IMR-90 (cell line): Measurements from ENCODE around the gene VPS35. TPM values are rescaled to one million over a fixed set of nuclear protein-coding genes. Genes with fewer than 3 reads are reported as not detected.

Experiments used
- ATAC-seq: fragments of 200-7000 bp; cut with Tn5 transposase; 2 replicates; pipeline ENCODE4 v1.9.1; 2020; ENCODE audit warnings: low read depth, mild to moderate bottlenecking, moderate library complexity
- BruUV-seq: library from RNA; stranded (reverse); fragments of 400-500 nt; replicated peaks from 2 replicates; lab custom pipeline; 2021; lab: Mats Ljungman, UMichigan
- CTCF ChIA-PET: fragments of 300-600 bp; formaldehyde crosslinking; extraction: SDS; loops from one replicate; lab custom pipeline; 2021; ENCODE audit warnings: antibody characterized with exemption; lab: Yijun Ruan, JAX
- POLR2A ChIA-PET: fragments of 300-600 bp; sonication (Branson Sonifier 250); formaldehyde crosslinking; loops from one replicate; lab custom pipeline; 2022; ENCODE audit warnings: antibody characterized with exemption; ENCODE audit not compliant: unreplicated experiment; lab: Charles Lee
- DNase-seq: peaks from one replicate; pipeline ENCODE4 v3.0.0; 2013
- H2AFZ ChIP-seq: replicated peaks from 2 replicates; pipeline ENCODE3; 2013; ENCODE audit warnings: low read length, mild to moderate bottlenecking; ENCODE audit not compliant: poor library complexity
- H2AK5ac ChIP-seq: 2 replicates; pipeline ENCODE4 v1.6.1; 2013; ENCODE audit warnings: low read depth, low read length, inconsistent platforms
- H2AK9ac ChIP-seq: replicated peaks from 2 replicates; pipeline ENCODE3; 2013; ENCODE audit warnings: mild to moderate bottlenecking, low read depth, low read length, moderate library complexity; ENCODE audit not compliant: poor library complexity
- H2BK120ac ChIP-seq: 2 replicates; pipeline ENCODE4 v1.6.1; 2013; ENCODE audit warnings: low read depth, low read length, inconsistent platforms
- H2BK15ac ChIP-seq: 3 replicates; pipeline ENCODE4 v1.6.1; 2013; ENCODE audit warnings: low read depth, low read length, inconsistent platforms
- H2BK20ac ChIP-seq: 2 replicates; pipeline ENCODE4 v1.6.1; 2013; ENCODE audit warnings: low read depth, mild to moderate bottlenecking, inconsistent platforms, low read length, moderate library complexity
- H2BK5ac ChIP-seq: 2 replicates; pipeline ENCODE4 v1.6.1; 2013; ENCODE audit warnings: mild to moderate bottlenecking, low read depth, low read length, inconsistent platforms; ENCODE audit not compliant: poor library complexity, severe bottlenecking
- H3K14ac ChIP-seq: replicated peaks from 2 replicates; pipeline ENCODE4 v1.6.1; 2013; ENCODE audit warnings: low read depth, low read length, inconsistent platforms
- H3K18ac ChIP-seq: 2 replicates; pipeline ENCODE4 v1.6.1; 2013; ENCODE audit warnings: low read depth, low read length, control low read depth
- H3K23ac ChIP-seq: 2 replicates; pipeline ENCODE4 v1.6.1; 2013; ENCODE audit warnings: low read depth, low read length, inconsistent platforms
- H3K27ac ChIP-seq: 2 replicates; pipeline ENCODE4 v1.5.1; 2013; ENCODE audit warnings: mild to moderate bottlenecking, control low read depth, low read length; ENCODE audit not compliant: insufficient read depth
- H3K27me3 ChIP-seq: 2 replicates; pipeline ENCODE4 v1.6.1; 2013; ENCODE audit warnings: low read length; ENCODE audit not compliant: control insufficient read depth, insufficient read depth
- H3K36me3 ChIP-seq: 2 replicates; pipeline ENCODE4 v1.6.1; 2013; ENCODE audit warnings: low read length, mixed read lengths; ENCODE audit not compliant: control insufficient read depth, insufficient read depth
- H3K4ac ChIP-seq: 2 replicates; pipeline ENCODE4 v1.6.1; 2013; ENCODE audit warnings: low read depth, low read length, inconsistent platforms
- H3K4me1 ChIP-seq: 2 replicates; pipeline ENCODE4 v1.6.1; 2013; ENCODE audit warnings: low read length, mixed read lengths; ENCODE audit not compliant: control insufficient read depth, insufficient read depth
- H3K4me2 ChIP-seq: 2 replicates; pipeline ENCODE4 v1.6.1; 2013; ENCODE audit warnings: low read depth, mild to moderate bottlenecking, control low read depth, low read length, moderate library complexity
- H3K4me3 ChIP-seq: 2 replicates; pipeline ENCODE4 v1.5.1; 2013; ENCODE audit warnings: low read depth, mild to moderate bottlenecking, control low read depth, low read length, moderate library complexity; ENCODE audit not compliant: insufficient read depth
- H3K56ac ChIP-seq: 2 replicates; pipeline ENCODE4 v1.6.1; 2013; ENCODE audit warnings: low read length, inconsistent platforms; ENCODE audit not compliant: insufficient read depth; ENCODE audit errors: extremely low read depth
- H3K79me1 ChIP-seq, 2 experiments: 2 replicates each; pipeline ENCODE4 v1.6.1; 2013; ENCODE audit warnings: low read length in 2 of 2, inconsistent platforms in 1 of 2, low read depth in 1 of 2
- H3K9ac ChIP-seq: 2 replicates; pipeline ENCODE4 v1.6.1; 2013; ENCODE audit warnings: low read depth, low read length, control low read depth
- H3K9me1 ChIP-seq: 2 replicates; pipeline ENCODE4 v1.6.1; 2013; ENCODE audit warnings: low read length, inconsistent platforms; ENCODE audit not compliant: insufficient read depth
- H3K9me3 ChIP-seq: 2 replicates; pipeline ENCODE4 v1.6.1; 2013; ENCODE audit warnings: low read length; ENCODE audit not compliant: control insufficient read depth, insufficient read depth
- H4K20me1 ChIP-seq: 2 replicates; pipeline ENCODE4 v1.6.1; 2013; ENCODE audit warnings: low read length, inconsistent platforms; ENCODE audit not compliant: insufficient read depth
- H4K5ac ChIP-seq: 2 replicates; pipeline ENCODE4 v1.6.1; 2013; ENCODE audit warnings: mild to moderate bottlenecking, low read depth, low read length, control low read depth
- H4K8ac ChIP-seq, 2 experiments: 2 replicates each; pipeline ENCODE4 v1.6.1; 2013; ENCODE audit warnings: low read depth in 2 of 2, low read length in 2 of 2, control low read depth in 1 of 2, inconsistent platforms in 1 of 2
- H4K91ac ChIP-seq: 2 replicates; pipeline ENCODE4 v1.6.1; 2013; ENCODE audit warnings: low read depth, low read length, inconsistent platforms; ENCODE audit not compliant: insufficient read depth
- BHLHE40 ChIP-seq: fragments of 150-350 bp; IDR thresholded peaks from 2 replicates; pipeline ENCODE4 v1.6.1; 2016; ENCODE audit warnings: mild to moderate bottlenecking, low read depth, low read length
- CHD1 ChIP-seq: IDR thresholded peaks from 2 replicates; pipeline ENCODE4 v1.6.1; 2012; ENCODE audit warnings: low read depth, low read length, improper control_type of control experiment
- MXI1 ChIP-seq: IDR thresholded peaks from 2 replicates; pipeline ENCODE4 v1.6.1; 2012; ENCODE audit warnings: low read depth, mild to moderate bottlenecking, low read length, moderate library complexity, borderline replicate concordance
- RAD21 ChIP-seq: IDR thresholded peaks from 2 replicates; pipeline ENCODE4 v1.6.1; 2012; ENCODE audit warnings: low read length, improper control_type of control experiment
- WGBS, 2 experiments: methylation state at CpG; one replicate each; pipeline versions ENCODE4 v1.1.5 to v1.1.7; 2013; ENCODE audit warnings: missing lambda C conversion rate in 2 of 2; ENCODE audit not compliant: insufficient read length in 1 of 2; ENCODE audit errors: extremely low coverage in 2 of 2; 5-methylcytosine and 5-hydroxymethylcytosine counted together
- dilution Hi-C: fragments of 300-500 bp; cut with HindIII; formaldehyde crosslinking; loops from one replicate; pipeline ENCODE4 v1.14.3; 2018; ENCODE audit warnings: low sequenced_read_pairs; ENCODE audit not compliant: unreplicated experiment
- in situ Hi-C: fragments of 300-500 bp; cut with MboI; formaldehyde crosslinking; loops from 3 replicates; pipeline ENCODE4 v1.14.3; 2019; ENCODE audit warnings: low sequenced_read_pairs, inconsistent platforms, mixed read lengths
- intact Hi-C: fragments of 100-400 bp; cut with micrococcal nuclease; formaldehyde crosslinking; loops from 2 replicates; pipeline ENCODE4 v1.10.0; 2022
- polyA plus RNA-seq, 3 experiments: library from polyadenylated mRNA; depleted of rRNA; stranded (reverse); fragments of >200 nt; gene quantifications; 2 replicates each; pipeline ENCODE4 v1.2.3, GENCODE V29; 2012; ENCODE audit warnings: low replicate concordance in 1 of 3
- total RNA-seq: library from RNA; depleted of rRNA; stranded (reverse); fragments of >200 nt; gene quantifications from 2 replicates; pipeline ENCODE4 v1.2.3, GENCODE V29; 2012

VPS35 gene
- total and polyA plus RNA-seq, 2 of the 4 experiments (the other 2 are of a cell fraction) = 42.3 to 89.4 TPM

DNA sequence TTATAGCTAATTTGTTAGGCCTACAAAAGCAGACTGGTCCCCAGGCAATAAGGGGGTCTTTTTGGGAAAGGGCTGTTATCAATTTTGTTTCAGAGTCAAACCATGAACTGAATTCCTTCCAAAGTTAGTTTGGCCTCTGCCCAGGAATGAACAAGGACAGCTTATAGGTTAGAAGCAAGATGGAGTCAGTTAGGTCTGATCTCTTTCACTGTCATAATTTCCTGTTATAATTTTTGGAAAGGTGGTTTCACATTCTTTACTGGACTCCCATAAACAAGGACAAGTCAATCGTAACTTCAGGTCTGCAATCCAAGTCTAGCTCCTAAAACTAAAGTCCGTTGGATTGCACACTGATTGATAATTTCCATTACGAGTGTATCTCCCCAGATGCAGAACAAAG lies 37.7 kb downstream of the VPS35 start:
- H2AFZ ChIP-seq = no peak overlapping the region
- H3K4ac ChIP-seq = no peak overlapping the region
- DNase-seq (no peak), ATAC-seq (no peak)
- no peak overlapping the region for H3K4me3 ChIP-seq
- H3K27me3 ChIP-seq = no peaks in the 10 kb centered on the region
- CTCF ChIA-PET = interaction anchor here (1.3 kb wide), 1 partner anchor 10 kb away, joined by 3 read pairs; no protein-coding TSS in a partner anchor
- H3K9me3 ChIP-seq = no peaks in the 10 kb centered on the region
- H2AK9ac ChIP-seq = no peak overlapping the region
- H3K79me1 ChIP-seq = no peaks in the 10 kb centered on the region
- no peak overlapping the region for H2AK5ac ChIP-seq
- dilution Hi-C loops = no loop called here
- H4K5ac ChIP-seq = no peak overlapping the region
- no peak overlapping the region for H2BK5ac ChIP-seq
- H3K18ac ChIP-seq = no peak overlapping the region
- H3K9ac ChIP-seq = no peak overlapping the region
- H3K27ac ChIP-seq = no peak overlapping the region
- no peak overlapping the region for H2BK20ac ChIP-seq
- BruUV-seq = no TSS peak
- H3K23ac ChIP-seq = no peak overlapping the region
- H4K8ac ChIP-seq = no peak overlapping the region
- in situ Hi-C loops = no loop called here
- H2BK15ac ChIP-seq = no peak overlapping the region
- intact Hi-C loops = no loop called here
- TF ChIP-seq BHLHE40 = no peak
- no peak for TF ChIP-seq CHD1
- no peak for TF ChIP-seq RAD21
- TF ChIP-seq MXI1 = no peak
- no peak overlapping the region for H3K14ac ChIP-seq
- POLR2A ChIA-PET = no interaction called here
- peaks cover 9% of the 10 kb centered on the region; the same call in 1 of the 2 replicates for H3K9me1 ChIP-seq
- H3K56ac ChIP-seq = no peak overlapping the region
- H4K91ac ChIP-seq = no peak overlapping the region
- H2BK120ac ChIP-seq = no peak overlapping the region
- no peak overlapping the region for H3K4me2 ChIP-seq
- WGBS, 2 experiments = 100% methylated on average over 1 of the region's 3 CpGs; no CpG with 5 or more reads in 1 of the 2 experiments
- peaks cover 2% of the 10 kb centered on the region; the same call in 1 of the 2 replicates for H3K4me1 ChIP-seq
- H4K20me1 ChIP-seq = no peaks in the 10 kb centered on the region
- H3K36me3 ChIP-seq = no peaks in the 10 kb centered on the region
